HL-60 (cell line): ENCODE measurements around the gene TTC27.

Experiments
- CTCF ChIP-seq: IDR thresholded peaks from one replicate; pipeline ENCODE4 v1.5.1; 2011; ENCODE audit warnings: low read length, control low read depth, inconsistent platforms; ENCODE audit not compliant: insufficient read depth
- POLR2AphosphoS5 ChIP-seq: IDR thresholded peaks from 2 replicates; pipeline ENCODE4 v1.6.1; 2012; ENCODE audit warnings: low read depth

GRCh38 chr2:32627441-32627813, 423 bp upstream of the TTC27 start:
- TF ChIP-seq CTCF = no peak
- TF ChIP-seq POLR2AphosphoS5 = no peak; the same call in 1 of the 2 replicates
